ENCODE results near the gene CDHR2.

- TF ChIP-seq CTCF (tag by site-specific recombination; IDR thresholded peaks at IDR 0.05) = no peak
- TF ChIP-seq ZNF37A (tag by site-specific recombination; IDR thresholded peaks at IDR 0.05) = no peak
- TF ChIP-seq ZNF629 (tag by site-specific recombination; IDR thresholded peaks at IDR 0.05) = no peak
- no peak for TF ChIP-seq ZNF157 (tag by site-specific recombination; IDR thresholded peaks at IDR 0.05)
- TF ChIP-seq REST (tag by site-specific recombination; IDR thresholded peaks at IDR 0.05) = no peak
- TF ChIP-seq ZNF341 (tag by site-specific recombination; IDR thresholded peaks at IDR 0.05; ENCODE audit: low read depth) = peak; percentile 49; the same call in 1 of the 2 replicates
- no peak for TF ChIP-seq TCF7L2 (IDR thresholded peaks at IDR 0.05; ENCODE audit: borderline replicate concordance, low read depth, low read length)
- no peak for TF ChIP-seq YY1 (tag by site-specific recombination; IDR thresholded peaks at IDR 0.05)
- no peak for TF ChIP-seq ELK4 (IDR thresholded peaks at IDR 0.05; ENCODE audit: borderline replicate concordance, low read depth, low read length)
- no peak for TF ChIP-seq ZNF16 (tag by site-specific recombination; IDR thresholded peaks at IDR 0.05; ENCODE audit: low read depth)
- no peak for TF ChIP-seq ZNF169 (tag by site-specific recombination; IDR thresholded peaks at IDR 0.05)
Observed at GRCh38 chr5:176629853-176630680, 80.9 kb downstream of the CDHR2 start, which contains the start of the genes EIF4E1B and SNCB.
